Mesenchymal stem cell (in vitro differentiated cells and primary cell): Measurements from ENCODE around the gene KCNJ16.

Experiments used
- DNase-seq: peaks from one replicate; pipeline ENCODE4 v3.0.0-alpha.2; 2013
- H2AFZ ChIP-seq: one replicate; pipeline ENCODE4 v1.6.1; 2013; ENCODE audit warnings: low read depth, mild to moderate bottlenecking, control low read depth, inconsistent platforms, low read length, moderate library complexity
- H2AK5ac ChIP-seq: 2 replicates; pipeline ENCODE4 v1.6.1; 2013; ENCODE audit warnings: low read length, moderate library complexity, mild to moderate bottlenecking, inconsistent platforms; ENCODE audit not compliant: severe bottlenecking
- H2BK120ac ChIP-seq: one replicate; pipeline ENCODE4 v1.6.1; 2013; ENCODE audit warnings: low read depth, mild to moderate bottlenecking, inconsistent platforms, low read length, moderate library complexity
- H2BK12ac ChIP-seq, 2 experiments: one replicate each; pipeline ENCODE4 v1.6.1; 2013; ENCODE audit warnings: inconsistent platforms in 2 of 2, low read length in 2 of 2, mild to moderate bottlenecking in 2 of 2, moderate library complexity in 2 of 2, control low read depth in 1 of 2
- H2BK15ac ChIP-seq: one replicate; pipeline ENCODE4 v1.6.1; 2013; ENCODE audit warnings: mild to moderate bottlenecking, low read depth, inconsistent platforms; ENCODE audit not compliant: poor library complexity, severe bottlenecking
- H2BK5ac ChIP-seq: 2 replicates; pipeline ENCODE4 v1.6.1; 2013; ENCODE audit warnings: low read depth, mild to moderate bottlenecking, low read length, control low read depth, inconsistent platforms; ENCODE audit not compliant: poor library complexity, severe bottlenecking
- H3K14ac ChIP-seq, 2 experiments: one replicate each; pipeline ENCODE4 v1.6.1; 2013; ENCODE audit warnings: inconsistent platforms in 2 of 2, low read length in 2 of 2, control low read depth in 1 of 2, mild to moderate bottlenecking in 1 of 2, moderate library complexity in 1 of 2
- H3K18ac ChIP-seq, 2 experiments: one replicate each; pipeline ENCODE4 v1.6.1; 2013; ENCODE audit warnings: inconsistent platforms in 2 of 2, low read length in 2 of 2, control low read depth in 1 of 2, low read depth in 1 of 2, mild to moderate bottlenecking in 1 of 2
- H3K23ac ChIP-seq, 2 experiments: one replicate each; pipeline ENCODE4 v1.6.1; 2013; ENCODE audit warnings: inconsistent platforms in 2 of 2, low read length in 2 of 2, mild to moderate bottlenecking in 2 of 2, moderate library complexity in 2 of 2, control low read depth in 1 of 2
- H3K27ac ChIP-seq: 2 replicates; pipeline ENCODE4 v1.5.1; 2013; ENCODE audit warnings: mild to moderate bottlenecking, moderate library complexity, low read length, control low read depth, inconsistent platforms; ENCODE audit not compliant: poor library complexity, severe bottlenecking
- H3K27me3 ChIP-seq, 2 experiments: 2 replicates each; pipeline versions ENCODE4 v1.6.1 to v1.7.0; 2013; ENCODE audit warnings: low read length in 2 of 2, mild to moderate bottlenecking in 2 of 2, moderate library complexity in 2 of 2, control low read depth in 1 of 2, inconsistent platforms in 1 of 2; ENCODE audit not compliant: control insufficient read depth in 1 of 2, insufficient read depth in 1 of 2
- H3K36me3 ChIP-seq, 2 experiments: 2 replicates each; pipeline versions ENCODE4 v1.6.1 to v1.7.0; 2013; ENCODE audit warnings: low read length in 2 of 2, control low read depth in 1 of 2, inconsistent platforms in 1 of 2, low read depth in 1 of 2, mild to moderate bottlenecking in 1 of 2; ENCODE audit not compliant: insufficient read depth in 2 of 2, control insufficient read depth in 1 of 2
- H3K4ac ChIP-seq, 2 experiments: one replicate each; pipeline ENCODE4 v1.6.1; 2013; ENCODE audit warnings: inconsistent platforms in 2 of 2, low read length in 2 of 2, mild to moderate bottlenecking in 2 of 2, moderate library complexity in 2 of 2, control low read depth in 1 of 2, low read depth in 1 of 2
- H3K4me1 ChIP-seq: 2 replicates; pipeline ENCODE4 v1.6.1; 2013; ENCODE audit warnings: low read depth, low read length, control low read depth; ENCODE audit not compliant: control insufficient read depth, insufficient read depth
- H3K4me2 ChIP-seq: 2 replicates; pipeline ENCODE4 v1.6.1; 2013; ENCODE audit warnings: low read length, mild to moderate bottlenecking, inconsistent platforms; ENCODE audit not compliant: poor library complexity, severe bottlenecking
- H3K4me3 ChIP-seq, 2 experiments: 2 replicates each; pipeline versions ENCODE4 v1.5.1 to v1.7.0; 2013; ENCODE audit warnings: low read length in 2 of 2, mild to moderate bottlenecking in 2 of 2, control low read depth in 1 of 2, low read depth in 1 of 2; ENCODE audit not compliant: insufficient read depth in 1 of 2
- H3K79me1 ChIP-seq: replicated peaks from 2 replicates; pipeline ENCODE4 v1.6.1; 2013; ENCODE audit warnings: mild to moderate bottlenecking, control low read depth, low read length, inconsistent platforms; ENCODE audit not compliant: poor library complexity, severe bottlenecking
- H3K9ac ChIP-seq: 2 replicates; pipeline ENCODE4 v1.7.0; 2013; ENCODE audit warnings: mild to moderate bottlenecking, low read length, moderate library complexity
- H3K9me3 ChIP-seq: 2 replicates; pipeline ENCODE4 v1.7.0; 2013; ENCODE audit warnings: mild to moderate bottlenecking, low read length; ENCODE audit not compliant: control insufficient read depth
- H4K8ac ChIP-seq: one replicate; pipeline ENCODE4 v1.6.1; 2013; ENCODE audit warnings: inconsistent platforms, mild to moderate bottlenecking, low read length, moderate library complexity
- H4K91ac ChIP-seq: one replicate; pipeline ENCODE4 v1.6.1; 2013; ENCODE audit warnings: mild to moderate bottlenecking, low read length, inconsistent platforms
- WGBS: methylation state at CpG from one replicate; pipeline ENCODE4 v1.1.7; 2013; ENCODE audit warnings: mixed read lengths; 5-methylcytosine and 5-hydroxymethylcytosine counted together

Gene KCNJ16

GRCh38 chr17:70153210-70153609 lies 78.2 kb downstream of the KCNJ16 start:
- no peaks in the 10 kb centered on the region for H3K4me1 ChIP-seq
- no peaks in the 10 kb centered on the region for H3K79me1 ChIP-seq
- WGBS = no CpG with 5 or more reads among the region's 3 CpGs
- H2BK5ac ChIP-seq = no peak overlapping the region
- no peak overlapping the region for H4K8ac ChIP-seq
- no peak overlapping the region for H2AFZ ChIP-seq
- H3K27me3 ChIP-seq = no peaks in the 10 kb centered on the region
- no peak overlapping the region for H3K4me2 ChIP-seq
- H2AK5ac ChIP-seq = no peak overlapping the region
- H3K4ac ChIP-seq = no peak overlapping the region
- no peak overlapping the region for H3K9ac ChIP-seq
- H3K23ac ChIP-seq = no peak overlapping the region
- no peaks in the 10 kb centered on the region for H3K36me3 ChIP-seq
- H3K4me3 ChIP-seq = no peak overlapping the region
- H3K18ac ChIP-seq = no peak overlapping the region
- H2BK120ac ChIP-seq = no peak overlapping the region
- DNase-seq = no peak
- H3K14ac ChIP-seq = no peak overlapping the region
- no peak overlapping the region for H4K91ac ChIP-seq
- no peaks in the 10 kb centered on the region for H3K9me3 ChIP-seq
- no peak overlapping the region for H2BK12ac ChIP-seq
- no peak overlapping the region for H3K27ac ChIP-seq
- no peak overlapping the region for H2BK15ac ChIP-seq

GRCh38 chr17:70157151-70157550 lies 82.1 kb downstream of the KCNJ16 start:
- Histone ChIP-seq H3K4me1 (no peaks in the 10 kb centered on the region), H3K9ac (no peak overlapping the region), H2AFZ (no peak overlapping the region), H3K4ac (no peak overlapping the region), H3K4me2 (no peak overlapping the region), H2AK5ac (no peak overlapping the region), H3K27ac (no peak overlapping the region), H3K9me3 (no peaks in the 10 kb centered on the region), H2BK15ac (no peak overlapping the region), H2BK12ac (no peak overlapping the region), H3K14ac (no peak overlapping the region), H2BK5ac (no peak overlapping the region), H4K8ac (no peak overlapping the region), H3K79me1 (no peaks in the 10 kb centered on the region), H3K27me3 (no peaks in the 10 kb centered on the region), H3K36me3 (no peaks in the 10 kb centered on the region), H3K18ac (no peak overlapping the region), H3K23ac (no peak overlapping the region), H4K91ac (no peak overlapping the region), H3K4me3 (no peak overlapping the region), H2BK120ac (no peak overlapping the region)
- WGBS = 95% methylated on average over 4 of the region's 4 CpGs
- no peak for DNase-seq

- Histone ChIP-seq H2AFZ (no peak overlapping the region), H3K9ac (no peak overlapping the region), H3K4me1 (no peaks in the 10 kb centered on the region), H2BK120ac (no peak overlapping the region), H3K27ac (no peak overlapping the region), H2BK5ac (no peak overlapping the region), H3K4ac (no peak overlapping the region), H2BK12ac (no peak overlapping the region), H3K4me3 (no peak overlapping the region), H2AK5ac (no peak overlapping the region), H3K18ac (no peak overlapping the region), H4K91ac (no peak overlapping the region), H3K36me3 (no peaks in the 10 kb centered on the region), H4K8ac (no peak overlapping the region), H3K23ac (no peak overlapping the region), H3K27me3 (no peaks in the 10 kb centered on the region), H3K9me3 (no peaks in the 10 kb centered on the region), H3K79me1 (no peaks in the 10 kb centered on the region), H3K4me2 (no peak overlapping the region), H3K14ac (no peak overlapping the region), H2BK15ac (no peak overlapping the region)
- 93% methylated on average over 4 of the region's 4 CpGs for WGBS
- no peak for DNase-seq
Measured at GRCh38 chr17:70158180-70158579, 83.2 kb downstream of the KCNJ16 start.

GRCh38 chr17:70158591-70158990 lies 83.6 kb downstream of the KCNJ16 start:
- Histone ChIP-seq H4K91ac (no peak overlapping the region), H3K23ac (no peak overlapping the region), H2AFZ (no peak overlapping the region), H3K4me2 (no peak overlapping the region), H2BK5ac (no peak overlapping the region), H3K18ac (no peak overlapping the region), H3K79me1 (no peaks in the 10 kb centered on the region), H3K4me3 (no peak overlapping the region), H2BK120ac (no peak overlapping the region), H3K9me3 (no peaks in the 10 kb centered on the region), H3K4ac (no peak overlapping the region), H2BK15ac (no peak overlapping the region), H3K9ac (no peak overlapping the region), H4K8ac (no peak overlapping the region), H3K4me1 (no peaks in the 10 kb centered on the region), H3K36me3 (no peaks in the 10 kb centered on the region), H3K27ac (no peak overlapping the region), H3K27me3 (no peaks in the 10 kb centered on the region), H2AK5ac (no peak overlapping the region), H3K14ac (no peak overlapping the region), H2BK12ac (no peak overlapping the region)
- no peak for DNase-seq
- 93% methylated on average over 6 of the region's 6 CpGs for WGBS
